Right ventricle myocardium inferior (tissue), 1 donor: ENCODE results near the gene SLC35G3. TPM values are rescaled to one million over a fixed set of nuclear protein-coding genes. Genes with fewer than 3 reads are reported as not detected.
A peak's percentile ranks its signal among the peaks of the same experiment; 100 is the strongest.
"Not testable (repeated sequence)": the region's sequence is repeated elsewhere in the genome, so short reads cannot be mapped to it uniquely, and the experiment has no call there.

Experiments used
- ATAC-seq: fragments of 200-7000 bp; cut with Tn5 transposase; one replicate; pipeline ENCODE4 v1.9.1; 2020; ENCODE audit warnings: mild to moderate bottlenecking, moderate library complexity
- DNase-seq: peaks from one replicate; pipeline ENCODE4 v3.0.0; 2021; ENCODE audit errors: missing footprints
- intact Hi-C: fragments of 100-400 bp; cut with DNase I; formaldehyde crosslinking; loops from one replicate; pipeline ENCODE4 v1.11.0; 2022
- long read RNA-seq: library from polyadenylated mRNA; unstranded; transcript quantifications from one replicate; pipeline ENCODE4 v2.0.0, GENCODE V29; 2021
- total RNA-seq: library from RNA; stranded (reverse); fragmentation: NEBNext Ultra II Directional; extraction: Animal tissue kit (Norgen Biotek cat#: 25700); gene quantifications from one replicate; pipeline ENCODE4 v1.2.1, GENCODE V29; 2021
- donor health status: DM: no; HTN: yes; CAD: no; lungs with severe emphysema.

The SLC35G3 gene
- not detected for total RNA-seq
- long read RNA-seq = 0 reads

DNA sequence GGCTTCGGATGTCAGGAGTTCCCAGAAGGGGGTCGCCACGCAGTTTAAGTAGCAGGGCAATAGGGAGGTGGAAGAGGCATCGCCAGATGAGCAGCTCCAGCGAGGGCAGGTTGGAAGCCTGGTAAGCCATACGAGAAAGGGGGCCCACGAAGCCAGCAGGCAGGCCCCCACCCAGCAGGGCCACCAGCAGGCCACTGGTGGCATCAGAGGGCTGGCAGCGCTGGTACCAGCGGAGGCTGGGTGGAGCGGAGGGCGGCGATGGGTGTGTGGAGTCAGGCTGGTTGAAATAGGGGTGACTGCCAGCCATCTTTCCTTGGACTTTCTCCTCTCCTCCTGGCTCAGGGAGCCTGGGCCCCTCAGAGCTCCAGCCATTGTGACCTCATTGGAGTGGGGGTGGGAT, at the start of gene SLC35G3:
SLC35G3 (minus strand) TSS at position 393 of the 400 bp plus-strand sequence; CDS start at position 307, 86 bp downstream.
- ATAC-seq, DNase-seq, intact Hi-C loops: not testable (repeated sequence)

- ATAC-seq = peak; percentile 48
- peak; percentile 62 for DNase-seq
- intact Hi-C loops = loop anchor here (1.0 to 2.0 kb wide), 2 partner anchors 96 to 295 kb away; partner anchors contain the start of gene UNC45B
Observed at GRCh38 chr17:35243561-35244340, 49.6 kb upstream of the SLC35G3 start.

- ATAC-seq (peak; percentile 97), DNase-seq (peak; percentile 96)
- intact Hi-C loops = loop anchor here (1.0 kb wide), 1 partner anchor 96 kb away; the partner anchor contains the start of gene UNC45B
Observed at GRCh38 chr17:35242805-35243560, 48.8 kb upstream of the SLC35G3 start, which contains the start of gene SLFN5. Gene SLFN5 (plus strand): TSS chr17:35243072. CDS start chr17:35258691, 15,619 bp downstream.

GRCh38 chr17:35242158-35242804, 48.1 kb upstream of the SLC35G3 start:
- intact Hi-C loops = no loop called here
- peak; percentile 76 for DNase-seq
- peak; percentile 29 for ATAC-seq

GRCh38 chr17:35241520-35241919, 47.3 kb upstream of the SLC35G3 start:
- no peak for DNase-seq
- intact Hi-C loops = no loop called here
- no peak for ATAC-seq

GRCh38 chr17:35240861-35241260, 46.7 kb upstream of the SLC35G3 start:
- ATAC-seq = no peak
- intact Hi-C loops = no loop called here
- DNase-seq = no peak

DNA sequence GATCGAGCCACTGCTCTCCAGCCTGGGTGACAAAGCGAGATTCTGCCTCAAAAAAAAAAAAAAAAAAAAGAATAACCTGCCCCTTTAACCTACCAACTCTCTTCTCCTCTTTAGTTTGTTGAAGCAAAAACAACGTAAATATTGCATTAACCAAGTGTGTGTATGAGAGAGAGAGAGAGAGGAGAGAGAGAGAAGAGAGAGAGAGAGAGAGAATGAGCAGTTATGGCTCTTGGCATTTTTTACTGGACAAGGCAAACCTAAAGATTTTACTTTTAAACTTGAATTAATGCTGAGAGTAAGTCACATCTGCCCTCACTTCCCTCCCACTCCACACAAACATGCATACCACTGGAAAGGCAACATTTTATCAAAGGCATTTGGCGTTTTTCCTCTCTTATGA, 45.6 kb upstream of the SLC35G3 start:
- no peak for DNase-seq
- intact Hi-C loops = no loop called here
- ATAC-seq = no peak

DNA sequence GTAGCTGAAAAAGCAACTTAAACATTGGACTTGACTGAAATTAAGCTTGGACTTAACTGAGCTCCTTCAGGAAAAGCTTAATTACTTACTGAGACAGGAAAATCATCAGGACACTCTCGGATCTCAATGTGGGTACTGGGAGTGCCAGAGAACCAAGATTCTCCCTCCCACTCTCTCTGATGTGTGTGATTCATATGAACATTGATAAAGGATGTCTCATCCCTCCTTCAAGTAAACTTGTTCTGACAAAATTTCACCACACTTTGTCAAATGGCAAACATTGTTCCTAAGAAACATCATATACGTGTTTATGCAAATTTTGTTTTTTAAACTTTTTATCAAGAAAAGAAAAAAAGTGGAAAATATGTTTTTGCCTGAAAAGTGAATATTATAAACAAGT, 44.6 kb upstream of the SLC35G3 start:
- DNase-seq (no peak), ATAC-seq (no peak)
- intact Hi-C loops = no loop called here

GRCh38 chr17:35236821-35237220, 42.6 kb upstream of the SLC35G3 start:
- intact Hi-C loops = no loop called here
- DNase-seq (no peak), ATAC-seq (no peak)

DNA sequence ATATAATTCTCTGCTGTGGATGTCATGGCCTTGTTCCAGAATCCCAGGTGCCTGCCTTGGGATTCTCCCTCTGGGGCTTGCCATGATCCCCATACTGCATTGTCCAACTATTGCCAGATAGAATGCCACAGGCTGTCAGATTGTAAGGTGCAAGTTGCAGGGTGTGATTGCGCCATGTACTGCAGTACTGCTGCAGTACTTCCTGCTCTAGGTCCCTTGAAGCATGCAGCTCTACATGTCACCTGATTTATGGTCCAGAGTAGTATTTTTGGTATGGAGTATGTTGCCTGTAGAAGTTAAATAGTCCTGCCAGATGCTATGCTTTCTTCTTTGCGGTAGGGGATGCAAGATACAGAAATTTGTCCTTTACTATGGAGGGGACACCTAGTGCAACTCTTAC, 41.7 kb upstream of the SLC35G3 start:
- DNase-seq = no peak
- intact Hi-C loops = no loop called here
- no peak for ATAC-seq

- no peak for ATAC-seq
Observed at GRCh38 chr17:35235289-35235688, 41.1 kb upstream of the SLC35G3 start.

DNA sequence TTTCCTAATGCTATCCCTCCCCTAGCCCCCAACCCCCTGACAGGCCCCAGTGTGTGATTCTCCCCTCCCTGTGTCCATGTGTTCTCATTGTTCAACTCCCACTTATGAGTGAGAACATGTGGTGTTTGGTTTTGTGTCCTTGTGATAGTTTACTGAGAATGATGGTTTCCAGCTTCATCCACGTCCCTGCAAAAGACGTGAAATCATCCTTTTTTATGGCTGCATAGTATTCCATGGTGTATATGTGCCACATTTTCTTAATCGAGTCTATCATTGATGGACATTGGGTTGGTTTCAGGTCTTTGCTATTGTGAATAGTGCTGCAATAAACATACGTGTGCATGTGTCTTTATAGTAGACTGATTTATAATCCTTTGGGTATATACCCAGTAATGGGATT, 40.1 kb upstream of the SLC35G3 start:
- intact Hi-C loops, DNase-seq, ATAC-seq: not testable (repeated sequence)

More at GRCh38 chr17:35235289-35235688, 41.1 kb upstream of the SLC35G3 start:
- DNase-seq = no peak
- intact Hi-C loops = no loop called here

DNA sequence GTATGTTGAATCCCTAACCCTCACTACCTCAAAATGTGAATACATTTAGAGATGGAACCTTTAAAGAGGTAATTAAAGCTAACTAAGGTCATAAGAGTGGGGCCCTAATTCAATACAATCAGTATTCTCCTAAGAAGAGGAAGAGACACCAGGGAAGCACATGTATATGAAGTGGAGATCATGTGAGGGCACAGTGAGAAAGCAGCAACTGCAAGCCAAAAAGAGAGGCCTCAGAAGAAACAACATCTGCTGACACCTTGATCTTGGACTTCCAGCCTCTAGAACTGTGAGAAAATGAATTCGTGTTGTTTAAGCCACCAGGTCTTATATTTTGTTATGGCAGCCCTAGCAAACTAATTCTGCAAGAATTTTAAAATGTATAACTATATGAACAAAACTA, 35.4 kb upstream of the SLC35G3 start:
- intact Hi-C loops = no loop called here
- ATAC-seq (no peak), DNase-seq (no peak)

GRCh38 chr17:35227546-35227945, 33.4 kb upstream of the SLC35G3 start:
- DNase-seq (no peak), ATAC-seq (no peak)
- intact Hi-C loops = no loop called here

DNA sequence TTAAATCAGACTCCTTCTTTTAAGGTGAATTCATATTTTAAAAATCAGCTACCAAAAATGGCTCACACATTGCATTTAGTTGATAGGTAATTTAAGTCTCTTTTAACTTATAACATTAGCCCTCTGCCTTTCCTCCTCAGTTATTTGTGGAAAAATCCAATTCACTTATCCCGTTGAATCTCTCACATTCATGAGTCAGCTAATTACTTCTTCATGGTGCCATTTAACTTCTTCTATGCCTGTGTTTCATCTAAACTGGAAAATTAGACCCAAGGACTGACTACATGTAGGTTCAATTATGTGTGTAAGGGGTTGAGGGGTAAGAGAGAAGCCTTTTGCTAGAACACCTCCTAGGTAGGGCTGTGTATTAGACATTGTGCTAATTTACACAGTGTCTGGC, 30.2 kb upstream of the SLC35G3 start:
- ATAC-seq = no peak
- intact Hi-C loops = no loop called here
- no peak for DNase-seq

DNA sequence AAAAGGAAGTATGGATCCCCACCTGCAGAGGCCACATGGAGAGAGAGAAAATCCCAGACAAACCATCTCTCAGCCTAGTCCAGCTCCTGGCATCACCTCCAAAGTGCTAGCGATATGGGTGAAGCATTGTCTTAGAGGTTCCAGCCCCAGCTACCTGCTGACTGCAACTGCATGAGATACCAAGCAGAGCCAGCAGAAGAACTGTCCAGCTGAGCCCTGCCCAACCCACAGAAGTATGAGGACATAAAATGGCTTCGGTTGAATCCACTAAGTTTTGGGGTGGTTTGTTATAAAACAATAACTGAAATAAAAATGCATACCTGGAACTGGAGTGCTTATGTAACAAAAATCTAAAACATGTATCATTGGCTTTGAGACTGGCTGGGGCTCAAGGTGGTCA, 28.3 kb upstream of the SLC35G3 start:
- ATAC-seq = no peak

DNA sequence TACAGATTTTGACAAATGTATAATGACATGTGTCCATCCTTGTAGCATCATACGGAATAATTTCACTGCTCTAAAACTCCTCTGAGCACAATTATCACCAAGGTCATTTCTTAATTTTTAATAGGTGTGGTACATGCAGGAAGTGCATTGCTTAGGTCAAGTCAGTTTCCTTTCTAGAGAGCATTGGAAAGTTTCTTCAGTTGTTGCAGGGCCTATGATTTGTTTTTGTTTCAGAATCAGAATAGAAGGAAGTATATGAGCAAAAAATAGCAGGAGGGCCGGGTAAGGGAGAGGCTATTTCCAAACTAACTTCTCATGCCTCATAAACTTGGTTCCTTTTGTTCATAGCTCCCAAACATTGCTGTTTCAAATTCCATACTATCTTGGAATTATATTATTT, 24.7 kb upstream of the SLC35G3 start:
- ATAC-seq (no peak), DNase-seq (no peak)
- intact Hi-C loops = no loop called here

More for the DNA sequence above, 28.3 kb upstream of the SLC35G3 start:
- no peak for DNase-seq
- intact Hi-C loops = no loop called here

- no peak for ATAC-seq
- intact Hi-C loops = no loop called here
- no peak for DNase-seq
Observed at GRCh38 chr17:35217107-35217506, 22.9 kb upstream of the SLC35G3 start.

GRCh38 chr17:35214631-35215273, 20.6 kb upstream of the SLC35G3 start:
- ATAC-seq = no peak
- intact Hi-C loops = no loop called here
- DNase-seq = no peak
